GM18858 (cell line): Measurements from ENCODE around the gene STEAP2.
"Not testable (repeated sequence)": the region's sequence is repeated elsewhere in the genome, so short reads cannot be mapped to it uniquely, and the experiment has no call there.

Experiments
- ATAC-seq: cut with Tn5 transposase; IDR thresholded peaks from one replicate; pipeline ENCODE4 v1.9.1; 2021; ENCODE audit not compliant: unreplicated experiment

STEAP2 gene

GRCh38 chr7:90211391-90212148 lies at the start of gene STEAP2:
TSS of gene STEAP2 (plus strand) at chr7:90211740. CDS start at chr7:90225083, 13,343 bp downstream.
- peak; percentile 85 for ATAC-seq

DNA sequence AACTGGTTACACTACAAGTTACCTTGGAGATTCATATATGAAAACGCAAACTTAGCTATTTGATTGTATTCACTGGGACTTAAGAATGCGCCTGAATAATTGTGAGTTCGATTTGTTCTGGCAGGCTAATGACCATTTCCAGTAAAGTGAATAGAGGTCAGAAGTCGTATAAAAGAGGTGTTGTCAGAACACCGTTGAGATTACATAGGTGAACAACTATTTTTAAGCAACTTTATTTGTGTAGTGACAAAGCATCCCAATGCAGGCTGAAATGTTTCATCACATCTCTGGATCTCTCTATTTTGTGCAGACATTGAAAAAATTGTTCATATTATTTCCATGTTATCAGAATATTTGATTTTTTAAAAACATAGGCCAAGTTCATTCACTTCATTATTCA lies 48.0 kb upstream of the STEAP2 start:
- ATAC-seq, result no peak

DNA sequence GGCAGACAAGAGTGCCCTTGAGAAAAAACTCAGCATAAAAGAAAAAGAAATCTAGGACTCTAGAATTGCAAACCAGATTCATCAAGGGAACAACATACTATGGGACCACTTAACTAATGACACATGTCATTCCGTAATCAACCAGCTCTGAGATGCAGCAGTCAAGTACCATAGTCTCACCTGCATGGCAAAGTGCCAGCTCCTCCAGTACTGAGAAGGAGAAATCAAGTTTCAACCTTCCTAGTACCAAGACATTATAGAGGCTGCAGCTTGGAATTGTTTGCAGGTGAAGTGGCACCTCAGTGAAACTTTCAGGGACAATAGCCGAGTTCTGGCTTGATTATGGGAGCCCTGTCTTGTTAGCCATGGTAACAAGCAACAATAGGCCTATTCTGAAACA lies 45.8 kb upstream of the STEAP2 start:
- no peak for ATAC-seq

DNA sequence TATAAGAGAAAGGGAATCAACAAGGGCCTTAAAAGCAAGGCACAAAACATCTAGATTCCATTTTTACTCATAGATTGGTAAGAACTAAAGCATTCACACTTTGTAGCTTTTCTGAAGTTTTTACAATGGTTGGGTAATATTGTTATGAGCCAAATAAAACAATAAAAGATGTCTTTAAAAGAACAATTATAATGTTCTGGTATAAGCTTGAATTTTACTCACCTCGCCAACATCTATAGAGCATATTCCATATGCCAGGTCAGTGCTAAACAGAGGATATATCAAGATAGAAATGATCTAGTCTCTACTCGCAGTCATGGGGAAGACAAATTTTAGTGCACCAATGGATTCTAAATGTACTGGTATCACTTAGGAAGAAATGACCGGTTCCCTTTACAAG lies 45.4 kb upstream of the STEAP2 start:
- no peak for ATAC-seq

- ATAC-seq, result no peak
Observed at GRCh38 chr7:90167361-90167760, 44.2 kb upstream of the STEAP2 start.

GRCh38 chr7:90169891-90170290 lies 41.6 kb upstream of the STEAP2 start:
- ATAC-seq, result no peak

DNA sequence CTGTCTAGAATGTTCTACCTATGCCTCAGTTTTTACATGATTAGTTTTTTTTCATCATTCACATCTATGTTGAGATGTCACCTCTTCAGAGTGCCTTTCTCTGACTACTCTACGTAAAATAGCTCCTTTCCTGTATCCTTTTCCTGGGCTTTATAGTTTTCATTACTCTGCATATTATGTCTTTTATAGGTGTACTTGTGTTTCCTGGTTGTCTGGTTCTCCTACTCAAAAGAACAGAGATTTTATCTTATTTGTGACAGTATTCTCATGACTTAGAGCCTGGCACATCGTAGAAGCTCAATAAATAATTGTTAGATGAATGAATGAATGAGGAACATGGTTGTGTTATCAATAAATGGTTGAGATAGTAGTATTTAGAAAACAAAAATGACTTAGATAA lies 39.4 kb upstream of the STEAP2 start:
- no peak for ATAC-seq

DNA sequence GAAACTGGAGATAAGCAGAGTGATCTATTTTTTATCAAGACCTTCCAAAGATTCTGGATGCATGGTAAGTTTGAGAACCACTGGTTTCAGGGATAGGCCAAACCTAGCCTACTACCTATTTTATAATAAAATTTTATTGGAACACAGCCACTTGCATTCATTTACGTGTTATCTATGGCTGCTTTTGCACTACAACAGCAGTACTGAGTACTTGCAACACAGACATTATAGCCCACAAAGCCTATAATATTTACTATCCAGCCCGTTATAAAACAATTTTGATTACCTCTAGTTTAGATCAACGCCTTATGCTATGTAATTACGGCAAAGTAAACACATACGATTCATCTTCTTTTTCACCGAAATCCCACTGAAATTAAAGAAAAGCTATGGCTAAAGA lies 38.9 kb upstream of the STEAP2 start:
- no peak for ATAC-seq

- ATAC-seq, result peak; percentile 92
Observed at GRCh38 chr7:90173127-90173844, 38.3 kb upstream of the STEAP2 start.

- no peak for ATAC-seq
Observed at GRCh38 chr7:90175667-90176066, 35.9 kb upstream of the STEAP2 start.

DNA sequence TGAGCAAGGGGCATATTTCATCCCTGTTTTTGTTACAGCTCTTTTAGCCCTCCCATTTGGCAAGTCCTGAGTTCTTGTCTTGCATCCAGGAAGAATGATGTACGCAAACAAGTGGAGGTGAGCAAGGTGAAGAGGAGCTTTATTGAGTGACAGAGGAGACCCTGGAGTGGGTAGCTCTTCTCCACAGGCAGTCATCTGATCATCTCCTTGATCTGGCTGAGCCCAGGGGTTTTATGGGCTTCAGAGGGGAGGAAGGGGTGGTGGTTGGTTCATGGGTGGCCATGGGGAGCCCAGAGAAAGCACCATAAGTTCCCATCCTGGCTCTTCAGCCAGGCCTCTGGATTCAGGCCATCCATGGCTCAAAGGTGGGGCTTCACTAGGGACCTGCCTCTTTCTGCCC lies 35.3 kb upstream of the STEAP2 start:
- ATAC-seq, result no peak

DNA sequence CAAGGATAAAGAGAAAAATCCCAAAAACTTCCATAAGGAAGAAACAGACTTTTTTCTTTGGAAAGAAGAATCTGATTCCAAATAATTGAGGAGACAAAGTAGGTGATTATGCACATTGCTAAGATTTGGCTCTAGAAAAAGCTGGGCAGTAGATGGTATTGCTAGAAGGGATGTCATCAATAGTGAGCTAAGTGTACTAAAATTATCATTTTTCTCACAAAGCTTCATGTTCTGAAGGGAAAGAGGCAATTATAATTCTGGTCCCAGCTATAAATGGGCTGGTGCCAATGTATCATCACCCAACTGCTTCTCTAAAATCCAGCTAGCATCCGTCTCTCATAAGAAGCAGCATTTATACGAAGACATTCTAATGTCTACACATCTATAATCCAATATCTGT lies 33.4 kb upstream of the STEAP2 start:
- no peak for ATAC-seq

DNA sequence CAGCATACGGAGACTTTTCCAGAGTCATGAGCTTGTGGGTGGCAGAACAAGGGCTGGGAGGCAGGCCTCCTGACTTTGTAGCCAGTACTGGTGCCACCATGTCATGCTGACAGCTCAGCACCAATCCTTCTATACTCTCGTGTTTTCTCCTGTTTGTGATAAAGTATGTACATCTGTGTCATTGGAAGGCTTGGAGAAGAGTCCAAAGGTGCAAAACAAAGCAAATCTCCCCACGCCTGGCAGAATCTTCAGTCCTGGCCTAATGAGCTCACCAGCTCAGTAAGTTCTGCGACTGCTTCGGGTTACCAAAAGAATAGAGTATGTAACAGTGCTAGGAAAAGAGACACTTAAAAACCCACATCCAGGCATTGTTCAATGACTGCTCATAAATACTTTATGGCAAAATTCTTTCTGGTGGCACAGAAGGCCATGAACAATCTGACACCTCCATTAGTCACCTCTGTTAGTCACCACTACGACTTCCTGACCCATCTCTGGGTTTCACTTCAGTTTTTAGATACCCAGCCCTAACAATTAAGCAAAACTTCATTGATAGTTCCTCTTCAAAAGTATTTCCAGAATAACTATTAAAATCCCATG lies 32.8 kb upstream of the STEAP2 start:
- ATAC-seq, result peak; percentile 96

DNA sequence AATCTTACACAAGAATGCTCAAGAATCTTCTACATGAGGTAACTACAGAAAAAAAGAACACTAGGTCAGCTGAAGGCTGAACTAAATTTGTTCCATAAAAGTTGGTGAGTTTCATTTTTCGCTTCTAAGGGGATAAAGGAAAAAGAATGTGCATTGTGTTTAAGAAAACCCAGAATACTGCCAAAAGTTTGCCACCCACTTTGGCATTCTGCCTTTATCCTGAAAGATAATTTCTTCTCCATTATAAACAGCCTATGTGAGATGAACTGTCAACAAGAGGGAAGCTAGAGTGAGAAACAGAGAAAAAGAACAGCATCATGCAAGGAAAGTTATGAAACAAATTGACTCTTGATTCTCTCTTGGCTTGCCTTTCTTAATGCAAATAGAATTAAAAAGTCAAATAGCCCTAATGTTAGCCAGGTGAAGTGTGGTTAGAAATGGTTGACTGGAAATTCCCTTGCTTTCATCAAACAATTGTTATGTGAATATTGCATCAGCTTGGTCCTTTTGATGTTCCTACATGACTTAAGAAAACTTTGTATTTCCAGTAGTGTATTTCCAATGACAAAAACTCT lies 31.4 kb upstream of the STEAP2 start:
- no peak for ATAC-seq

DNA sequence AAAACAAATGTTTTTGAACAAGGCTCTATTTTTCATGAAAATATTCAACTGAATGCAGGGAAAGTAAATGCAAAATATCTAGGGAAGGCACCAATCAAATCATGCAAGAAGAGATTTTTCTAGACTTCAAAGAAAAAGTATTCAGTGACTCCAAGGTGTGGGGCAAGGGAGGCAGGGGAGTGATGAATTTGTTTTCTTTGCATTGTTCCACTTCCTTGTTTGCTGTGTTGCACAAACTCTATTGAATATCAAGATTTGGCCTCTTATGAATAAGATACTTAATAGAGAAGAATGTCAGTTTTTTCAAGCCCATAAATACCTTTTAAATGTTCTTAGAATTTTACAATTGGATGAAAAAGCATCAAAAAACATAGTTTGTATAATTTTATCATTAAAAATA lies 30.9 kb upstream of the STEAP2 start:
- no peak for ATAC-seq

DNA sequence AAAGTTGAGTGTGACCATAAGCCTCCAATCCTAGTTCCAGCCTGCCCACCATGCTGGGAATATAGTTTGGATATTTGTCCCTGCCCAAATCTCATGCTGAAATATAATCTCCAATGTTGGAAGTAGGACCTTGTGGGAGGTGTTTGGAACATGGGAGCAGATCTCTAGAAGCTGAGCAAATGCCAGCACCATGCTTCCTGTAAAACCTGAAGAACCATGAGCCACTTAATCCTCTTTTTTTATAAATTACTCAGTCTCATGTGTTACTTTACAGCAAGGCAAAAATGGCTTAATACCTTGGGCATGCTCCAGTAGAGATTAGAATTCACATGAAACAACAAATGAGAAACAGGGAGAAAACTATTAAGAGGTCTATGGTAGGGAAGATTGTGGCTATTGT lies 30.1 kb upstream of the STEAP2 start:
- ATAC-seq, result no peak

- not testable (repeated sequence) for ATAC-seq
Observed at GRCh38 chr7:90186290-90186689, 25.2 kb upstream of the STEAP2 start.

GRCh38 chr7:90187507-90188050 lies 24.0 kb upstream of the STEAP2 start:
- no peak for ATAC-seq

GRCh38 chr7:90188281-90188680 lies 23.3 kb upstream of the STEAP2 start:
- ATAC-seq, result peak; percentile 84

- no peak for ATAC-seq
Observed at GRCh38 chr7:90190995-90191394, 20.5 kb upstream of the STEAP2 start.

- no peak for ATAC-seq
Observed at GRCh38 chr7:90191648-90192047, 19.9 kb upstream of the STEAP2 start.
